NCI-H510A (cell line): Measurements from ENCODE around the gene MRI1.
"Not testable (repeated sequence)": the region's sequence is repeated elsewhere in the genome, so short reads cannot be mapped to it uniquely, and the experiment has no call there.

Experiments
- DNase-seq: peaks from one replicate; lab custom pipeline; 2025; lab: John Stamatoyannopoulos, UW

The MRI1 gene

DNA sequence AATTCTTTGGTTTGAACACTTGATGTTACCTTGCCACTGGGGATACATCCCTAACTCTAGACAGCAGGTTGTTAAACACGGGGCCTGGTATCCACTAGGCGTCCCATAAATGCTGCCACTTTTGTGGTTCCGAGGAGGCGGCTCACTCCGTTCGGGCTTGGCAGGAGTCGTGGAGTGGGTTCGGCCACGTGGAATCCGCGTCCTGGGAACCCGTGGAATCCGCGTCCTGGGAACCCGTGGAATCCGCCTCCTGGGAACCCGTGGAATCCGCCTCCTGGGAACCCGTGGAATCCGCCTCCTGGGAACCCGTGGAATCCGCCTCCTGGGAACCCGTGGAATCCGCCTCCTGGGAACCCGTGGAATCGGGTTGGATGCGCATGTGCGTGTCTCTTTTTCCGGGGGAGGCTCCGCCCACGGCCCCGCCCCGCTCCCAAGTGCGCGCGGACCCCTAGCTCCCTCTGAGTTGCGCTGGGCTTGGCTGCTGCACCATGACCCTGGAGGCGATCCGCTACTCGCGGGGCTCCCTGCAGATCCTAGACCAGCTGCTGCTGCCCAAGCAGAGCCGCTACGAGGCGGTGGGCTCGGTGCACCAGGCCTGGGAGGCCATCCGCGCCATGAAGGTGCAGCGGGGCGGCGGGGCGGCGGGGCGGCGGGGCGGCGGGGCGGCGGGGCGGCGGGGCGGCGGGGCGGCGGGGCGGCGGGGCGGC is at the start of gene MRI1:
Gene MRI1 (plus strand): TSS at position 422 of the 707 bp plus-strand sequence. CDS start 67 bp downstream, at position 489.
- DNase-seq = peak; percentile 56

DNA sequence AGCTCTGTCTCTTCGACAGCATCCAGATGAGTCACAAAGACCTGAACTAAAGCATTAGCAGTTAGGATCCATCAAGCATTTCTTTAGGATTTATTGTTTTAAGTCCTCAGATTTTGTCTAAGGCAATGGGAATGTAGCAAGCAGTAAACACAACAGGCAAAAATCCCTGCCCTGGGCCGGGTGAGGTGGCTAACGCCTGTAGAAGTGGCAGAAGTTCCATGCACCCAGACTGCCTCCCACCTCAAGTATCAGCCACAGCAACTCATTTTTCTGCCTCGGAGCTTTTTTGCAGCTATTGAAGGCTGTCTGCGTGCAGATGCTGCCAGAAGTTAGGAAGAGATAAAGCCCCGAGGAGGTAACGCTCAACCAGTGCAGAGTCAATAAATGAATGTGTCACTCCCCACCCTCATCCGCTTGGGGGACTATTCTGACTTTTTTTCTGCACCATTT is 47.1 kb upstream of the MRI1 start:
- peak; percentile 26 for DNase-seq

DNA sequence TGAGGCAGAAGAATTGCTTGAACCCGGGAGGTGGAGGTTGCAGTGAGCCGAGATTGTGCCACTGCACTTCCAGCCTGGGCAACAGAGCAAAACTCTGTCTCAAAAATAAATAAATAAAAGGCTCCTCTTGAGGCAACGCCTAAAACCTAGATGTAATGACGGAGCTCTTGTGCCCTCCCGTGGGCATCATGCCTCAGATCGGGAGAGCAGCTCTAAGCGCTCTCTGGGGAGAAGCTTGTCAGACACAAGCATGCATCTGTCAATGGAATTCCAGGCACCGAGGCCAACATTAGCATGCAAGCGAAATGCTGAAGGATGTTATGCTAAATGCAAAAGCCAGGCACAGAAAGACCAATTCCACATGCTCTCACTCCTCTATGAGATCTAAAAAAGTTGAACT is 45.6 kb upstream of the MRI1 start:
- peak; percentile 85 for DNase-seq

GRCh38 chr19:13722146-13722545 is 42.2 kb upstream of the MRI1 start:
- no peak for DNase-seq

- DNase-seq = no peak
Observed at GRCh38 chr19:13723206-13723605, 41.1 kb upstream of the MRI1 start.

DNA sequence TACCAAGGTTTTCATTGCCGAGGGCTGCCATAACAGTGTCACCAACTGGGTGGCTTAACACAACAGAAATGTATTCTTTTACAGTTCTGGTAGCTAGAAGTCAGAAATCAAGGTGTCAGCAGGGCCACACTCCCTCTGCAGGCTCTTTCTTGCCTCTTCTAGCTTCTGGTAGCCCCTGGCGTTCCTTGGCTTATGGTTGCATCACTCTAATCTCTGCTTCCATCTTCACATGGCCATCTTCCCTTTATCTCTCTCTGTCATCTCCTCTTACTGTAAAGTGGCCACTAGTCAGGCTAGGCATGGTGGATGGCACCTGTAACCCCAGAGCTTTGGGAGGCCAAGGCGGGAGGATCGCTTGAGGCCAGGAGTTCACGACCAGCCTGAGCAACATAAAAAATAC is 38.0 kb upstream of the MRI1 start:
- no peak for DNase-seq

GRCh38 chr19:13727798-13728197 is 36.5 kb upstream of the MRI1 start:
- no peak for DNase-seq

GRCh38 chr19:13729859-13730258 is 34.5 kb upstream of the MRI1 start:
- no peak for DNase-seq

- DNase-seq = peak; percentile 94
Observed at GRCh38 chr19:13731147-13731964, 33.0 kb upstream of the MRI1 start.

- DNase-seq = no peak
Observed at GRCh38 chr19:13732337-13732736, 32.0 kb upstream of the MRI1 start.

DNA sequence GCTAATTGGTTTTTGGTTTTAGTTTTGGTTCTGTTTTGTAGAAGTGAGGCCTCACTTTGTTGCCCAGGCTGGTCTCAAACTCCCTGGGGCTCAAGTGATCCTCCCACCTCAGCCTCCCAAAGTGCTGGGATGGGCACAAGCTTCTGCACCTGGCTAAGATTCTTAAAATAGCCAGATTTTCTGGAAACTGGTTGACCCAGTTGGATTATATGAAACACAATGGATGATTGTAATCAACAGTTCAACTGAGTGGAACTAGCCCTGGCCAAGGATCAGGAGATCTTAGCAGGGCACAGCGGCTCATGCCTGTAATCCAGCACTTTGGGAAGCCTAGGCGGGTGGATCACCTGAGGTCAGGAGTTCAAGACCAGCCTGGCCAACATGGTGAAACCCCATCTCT is 29.6 kb upstream of the MRI1 start:
- no peak for DNase-seq

GRCh38 chr19:13738073-13738472 is 26.2 kb upstream of the MRI1 start:
- DNase-seq = no peak

- DNase-seq = no peak
Observed at GRCh38 chr19:13741893-13742292, 22.4 kb upstream of the MRI1 start.

DNA sequence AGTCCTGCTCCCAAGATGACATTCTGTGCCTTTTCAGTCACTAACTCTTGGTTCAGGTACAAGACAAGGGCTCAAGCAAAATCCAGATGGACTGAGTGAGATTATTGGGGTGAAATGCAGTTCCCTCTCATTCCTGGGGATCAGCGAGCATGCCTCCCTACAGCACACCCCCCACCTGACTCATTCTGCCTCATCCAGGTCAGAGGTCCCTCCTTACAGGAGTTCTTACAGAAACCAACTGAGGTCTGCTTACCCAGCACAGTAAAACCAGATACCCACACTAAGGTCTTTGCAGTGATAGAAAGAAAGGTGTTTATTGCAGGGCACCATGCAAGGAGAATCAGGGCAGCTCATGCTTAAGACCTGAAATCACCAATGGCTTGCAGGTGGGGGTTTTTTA is 21.6 kb upstream of the MRI1 start:
- no peak for DNase-seq

- no peak for DNase-seq
Observed at GRCh38 chr19:13744174-13744573, 20.1 kb upstream of the MRI1 start.

DNA sequence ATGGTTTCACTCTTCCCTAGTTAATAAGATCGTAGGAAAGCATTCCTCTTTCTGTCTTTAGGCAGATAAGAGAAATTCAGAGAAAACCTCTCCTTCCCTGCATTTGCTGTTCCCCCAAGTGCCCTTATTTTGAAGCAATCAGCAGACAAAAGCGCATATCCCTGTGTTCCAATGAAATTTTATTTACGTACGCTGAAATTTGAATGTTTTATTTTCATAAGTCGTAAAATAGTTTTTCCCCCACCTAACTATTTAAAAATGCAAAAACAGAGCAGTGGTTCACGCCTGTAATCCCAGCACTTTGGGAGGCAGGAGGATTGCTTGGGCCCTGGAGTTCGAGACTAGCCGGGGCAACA is 17.2 kb upstream of the MRI1 start:
- DNase-seq = no peak

DNA sequence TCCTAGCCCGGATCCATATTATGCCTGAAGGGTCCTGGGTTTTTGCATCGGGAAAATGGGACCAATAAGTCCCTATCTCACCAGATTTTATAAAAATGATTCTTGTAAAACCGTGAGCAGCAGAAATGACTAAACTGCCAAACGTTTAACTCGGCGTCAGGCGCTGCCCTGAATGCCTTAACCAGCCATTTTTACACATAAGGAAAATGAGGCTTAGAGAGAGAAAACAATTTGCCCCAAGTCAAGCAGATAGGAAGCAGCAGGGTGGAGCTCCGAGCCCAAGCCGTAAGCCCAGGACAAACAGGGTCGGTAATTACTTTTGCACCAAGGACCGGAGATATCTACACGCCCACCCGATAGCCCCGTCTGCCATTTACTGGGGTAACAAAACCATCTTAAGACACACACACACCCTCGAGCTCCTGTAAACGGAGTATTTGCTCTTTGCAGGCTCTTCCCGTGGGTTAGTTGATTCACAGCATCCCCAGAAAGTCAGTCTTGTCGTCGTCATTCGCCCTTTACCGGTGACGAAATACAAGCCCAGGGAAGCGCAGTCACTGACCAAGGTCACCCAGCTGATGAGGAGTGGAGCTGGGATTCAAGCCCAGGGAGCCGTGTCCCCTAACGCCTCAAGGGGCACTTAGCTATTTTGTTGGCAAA is 16.0 kb upstream of the MRI1 start:
- peak; percentile 10 for DNase-seq

GRCh38 chr19:13751436-13751835 is 12.9 kb upstream of the MRI1 start:
- DNase-seq = no peak

DNA sequence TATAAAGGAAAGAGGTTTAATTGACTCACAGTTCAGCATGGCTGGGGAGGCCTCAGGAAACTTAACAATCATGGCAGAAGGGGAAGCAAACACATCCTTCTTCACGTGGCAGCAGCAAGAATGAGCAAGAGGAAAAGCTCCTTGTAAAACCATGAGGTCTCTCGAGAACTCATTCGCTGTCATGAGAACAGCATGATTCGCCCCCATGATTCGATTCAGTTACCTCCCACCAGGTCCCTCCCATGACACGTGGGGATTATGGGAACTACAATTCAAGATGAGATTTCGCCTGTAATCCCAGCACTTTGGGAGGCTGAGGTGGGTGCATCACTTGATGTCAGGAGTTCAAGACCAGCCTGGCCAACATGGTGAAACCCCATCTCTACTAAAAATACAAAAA is 10.7 kb upstream of the MRI1 start:
- not testable (repeated sequence) for DNase-seq

DNA sequence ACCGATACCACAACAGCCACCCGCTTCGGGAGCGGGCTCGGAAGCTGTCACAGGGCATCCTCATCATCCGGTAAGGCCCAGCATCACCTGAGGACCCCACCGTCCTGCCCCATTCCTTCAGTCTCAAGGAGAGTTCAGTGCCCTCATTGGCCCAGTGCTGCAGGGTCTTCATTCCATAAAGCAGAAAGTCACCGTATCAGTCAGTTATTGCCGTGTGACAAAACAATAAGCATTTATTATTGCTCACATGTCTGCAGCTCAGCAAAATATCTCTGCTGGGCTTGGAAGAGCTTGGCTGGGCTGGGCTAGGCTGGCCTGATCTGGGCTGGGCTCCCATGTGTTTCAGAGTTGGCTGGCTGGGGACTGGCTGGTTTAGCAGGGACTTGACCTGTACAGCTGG is 8.1 kb upstream of the MRI1 start:
- no peak for DNase-seq

GRCh38 chr19:13757805-13758772 is 6.2 kb upstream of the MRI1 start:
- no peak for DNase-seq

- DNase-seq = no peak
Observed at GRCh38 chr19:13758795-13759194, 5.5 kb upstream of the MRI1 start.
